ENCODE results near the gene DCAF16.
"Not testable (repeated sequence)": the region's sequence is repeated elsewhere in the genome, so short reads cannot be mapped to it uniquely, and the experiment has no call there.

The DCAF16 gene

GRCh38 chr4:17810260-17811077 lies at the start of gene DCAF16, which contains the start of gene NCAPG:
Gene DCAF16, minus strand, starts transcription at chr4:17810757. Its CDS starts 6,616 bp downstream, at chr4:17804141.
Gene NCAPG, plus strand, starts transcription at chr4:17810979. Its CDS starts 99 bp downstream, at chr4:17811078.
- DNase-seq, result peak; percentile 97

GRCh38 chr4:17859793-17860406 lies 49.3 kb upstream of the DCAF16 start:
- DNase-seq, result no peak

GRCh38 chr4:17854036-17854435 lies 43.5 kb upstream of the DCAF16 start:
- DNase-seq, result no peak

- DNase-seq, result no peak
Observed at GRCh38 chr4:17851959-17852358, 41.4 kb upstream of the DCAF16 start.

GRCh38 chr4:17850295-17850694 lies 39.7 kb upstream of the DCAF16 start:
- not testable (repeated sequence) for DNase-seq

GRCh38 chr4:17846266-17846665 lies 35.7 kb upstream of the DCAF16 start:
- DNase-seq, result no peak

GRCh38 chr4:17823871-17824669 lies 13.5 kb upstream of the DCAF16 start:
- no peak for DNase-seq

GRCh38 chr4:17817027-17817426 lies 6.5 kb upstream of the DCAF16 start:
- DNase-seq, result peak; percentile 54

GRCh38 chr4:17816142-17816541 lies 5.6 kb upstream of the DCAF16 start:
- DNase-seq, result no peak

- no peak for DNase-seq
Observed at GRCh38 chr4:17814140-17814539, 3.6 kb upstream of the DCAF16 start.

GRCh38 chr4:17812801-17813200 lies 2.2 kb upstream of the DCAF16 start:
- DNase-seq, result no peak

GRCh38 chr4:17812125-17812524 lies 1.6 kb upstream of the DCAF16 start:
- DNase-seq, result no peak

- no peak for DNase-seq
Observed at GRCh38 chr4:17811078-17811603, 584 bp upstream of the DCAF16 start.

GRCh38 chr4:17809667-17810066 lies 890 bp downstream of the DCAF16 start:
- no peak for DNase-seq

GRCh38 chr4:17807446-17807845 lies 3.1 kb downstream of the DCAF16 start:
- no peak for DNase-seq

- no peak for DNase-seq
Observed at GRCh38 chr4:17805580-17806155, 4.9 kb downstream of the DCAF16 start.

- DNase-seq, result no peak
Observed at GRCh38 chr4:17797808-17798207, 12.7 kb downstream of the DCAF16 start.

GRCh38 chr4:17794730-17795129 lies 15.8 kb downstream of the DCAF16 start:
- DNase-seq, result no peak

GRCh38 chr4:17788956-17789355 lies 21.6 kb downstream of the DCAF16 start:
- DNase-seq, result no peak

GRCh38 chr4:17787315-17787714 lies 23.2 kb downstream of the DCAF16 start:
- DNase-seq, result no peak

GRCh38 chr4:17786567-17786966 lies 24.0 kb downstream of the DCAF16 start:
- DNase-seq, result no peak

- peak; percentile 10 for DNase-seq
Observed at GRCh38 chr4:17785858-17786257, 24.7 kb downstream of the DCAF16 start.
